ENCODE measurements around the gene CTAGE15.
"Not testable (repeated sequence)": the region's sequence is repeated elsewhere in the genome, so short reads cannot be mapped to it uniquely, and the experiment has no call there.

GRCh38 chr7:143536443-143536842 is 35.2 kb upstream of the CTAGE15 start:
- not testable (repeated sequence) for TF ChIP-seq EP300, CTCF, POLR2AphosphoS5, POLR2A (IDR thresholded peaks at IDR 0.05)
